ENCODE results near the gene TSPAN18.
A peak's percentile ranks its signal among the peaks of the same experiment; 100 is the strongest.

Gene TSPAN18

GRCh38 chr11:44726283-44727113, at the start of gene TSPAN18:
Gene TSPAN18 (plus strand): TSS chr11:44726962. CDS start chr11:44906417, 179,455 bp downstream.
- DNase-seq (ENCODE audit: low spot score), result peak; percentile 67

GRCh38 chr11:44680982-44681597, 45.7 kb upstream of the TSPAN18 start:
- no peak for DNase-seq (ENCODE audit: low spot score)

GRCh38 chr11:44681698-44682097, 45.1 kb upstream of the TSPAN18 start:
- DNase-seq (ENCODE audit: low spot score), result no peak

- DNase-seq (ENCODE audit: low spot score), result no peak
Measured at GRCh38 chr11:44684859-44685281, 41.9 kb upstream of the TSPAN18 start.

GRCh38 chr11:44687388-44687787, 39.4 kb upstream of the TSPAN18 start:
- DNase-seq (ENCODE audit: low spot score), result no peak

- no peak for DNase-seq (ENCODE audit: low spot score)
Measured at GRCh38 chr11:44689265-44689664, 37.5 kb upstream of the TSPAN18 start.

GRCh38 chr11:44690651-44691050, 36.1 kb upstream of the TSPAN18 start:
- no peak for DNase-seq (ENCODE audit: low spot score)

GRCh38 chr11:44692460-44692859, 34.3 kb upstream of the TSPAN18 start:
- DNase-seq (ENCODE audit: low spot score), result no peak

- no peak for DNase-seq (ENCODE audit: low spot score)
Measured at GRCh38 chr11:44693654-44694119, 33.1 kb upstream of the TSPAN18 start.

GRCh38 chr11:44694443-44694842, 32.3 kb upstream of the TSPAN18 start:
- DNase-seq (ENCODE audit: low spot score), result peak; percentile 24

GRCh38 chr11:44695169-44695833, 31.5 kb upstream of the TSPAN18 start:
- DNase-seq (ENCODE audit: low spot score), result no peak

GRCh38 chr11:44698252-44698912, 28.4 kb upstream of the TSPAN18 start:
- DNase-seq (ENCODE audit: low spot score), result no peak

GRCh38 chr11:44699497-44700408, 27.0 kb upstream of the TSPAN18 start:
- no peak for DNase-seq (ENCODE audit: low spot score)

GRCh38 chr11:44701276-44701675, 25.5 kb upstream of the TSPAN18 start:
- no peak for DNase-seq (ENCODE audit: low spot score)

- DNase-seq (ENCODE audit: low spot score), result no peak
Measured at GRCh38 chr11:44702889-44703288, 23.9 kb upstream of the TSPAN18 start.

GRCh38 chr11:44707094-44707493, 19.7 kb upstream of the TSPAN18 start:
- no peak for DNase-seq (ENCODE audit: low spot score)

- DNase-seq (ENCODE audit: low spot score), result no peak
Measured at GRCh38 chr11:44708009-44708408, 18.8 kb upstream of the TSPAN18 start.

GRCh38 chr11:44708523-44709280, 18.1 kb upstream of the TSPAN18 start:
- no peak for DNase-seq (ENCODE audit: low spot score)

- no peak for DNase-seq (ENCODE audit: low spot score)
Measured at GRCh38 chr11:44709281-44709562, 17.5 kb upstream of the TSPAN18 start.

- no peak for DNase-seq (ENCODE audit: low spot score)
Measured at GRCh38 chr11:44709966-44710365, 16.8 kb upstream of the TSPAN18 start.
